GM13977 (cell line): ENCODE data around the gene HLA-F.

Source experiments
- DNase-seq: peaks from one replicate; pipeline ENCODE4 v3.0.0; 2012; ENCODE audit warnings: low spot score
- in situ Hi-C: fragments of 300-500 bp; cut with MboI; formaldehyde crosslinking; loops from one replicate; pipeline ENCODE4 v1.12.0; 2022; ENCODE audit warnings: low sequenced_read_pairs, low pct_unique_long_range_greater_than_20kb, mixed read lengths, inconsistent platforms; ENCODE audit not compliant: unreplicated experiment
- TF ChIP-seq, protein P1 (sequence below): IDR thresholded peaks from 2 replicates; pipeline ENCODE4 v1.5.1; 2012; ENCODE audit warnings: mild to moderate bottlenecking, control low read depth; ENCODE audit not compliant: insufficient read depth; ENCODE audit errors: extremely low read depth, missing control alignments

The HLA-F gene

DNA sequence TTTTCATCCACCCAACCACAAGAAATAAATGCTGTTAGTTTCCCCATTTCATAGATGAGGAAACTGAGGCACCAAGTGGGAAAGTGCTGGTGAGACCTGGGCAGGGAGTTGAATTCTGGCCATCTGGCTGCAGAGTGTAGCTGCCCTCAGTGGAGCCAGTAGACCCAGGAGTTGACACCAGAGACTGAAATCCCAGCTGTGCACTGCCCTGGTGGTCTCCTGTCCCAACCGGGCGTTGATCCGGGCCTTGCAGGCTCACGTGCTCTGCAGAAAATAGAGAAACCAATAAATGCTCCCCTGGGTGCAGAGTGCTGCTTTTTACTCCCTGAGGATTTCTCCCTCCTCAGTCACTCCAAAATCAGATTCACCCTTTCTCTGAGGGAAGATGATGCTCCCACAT, 18.4 kb downstream of the HLA-F start:
- TF ChIP-seq, protein P1, sequence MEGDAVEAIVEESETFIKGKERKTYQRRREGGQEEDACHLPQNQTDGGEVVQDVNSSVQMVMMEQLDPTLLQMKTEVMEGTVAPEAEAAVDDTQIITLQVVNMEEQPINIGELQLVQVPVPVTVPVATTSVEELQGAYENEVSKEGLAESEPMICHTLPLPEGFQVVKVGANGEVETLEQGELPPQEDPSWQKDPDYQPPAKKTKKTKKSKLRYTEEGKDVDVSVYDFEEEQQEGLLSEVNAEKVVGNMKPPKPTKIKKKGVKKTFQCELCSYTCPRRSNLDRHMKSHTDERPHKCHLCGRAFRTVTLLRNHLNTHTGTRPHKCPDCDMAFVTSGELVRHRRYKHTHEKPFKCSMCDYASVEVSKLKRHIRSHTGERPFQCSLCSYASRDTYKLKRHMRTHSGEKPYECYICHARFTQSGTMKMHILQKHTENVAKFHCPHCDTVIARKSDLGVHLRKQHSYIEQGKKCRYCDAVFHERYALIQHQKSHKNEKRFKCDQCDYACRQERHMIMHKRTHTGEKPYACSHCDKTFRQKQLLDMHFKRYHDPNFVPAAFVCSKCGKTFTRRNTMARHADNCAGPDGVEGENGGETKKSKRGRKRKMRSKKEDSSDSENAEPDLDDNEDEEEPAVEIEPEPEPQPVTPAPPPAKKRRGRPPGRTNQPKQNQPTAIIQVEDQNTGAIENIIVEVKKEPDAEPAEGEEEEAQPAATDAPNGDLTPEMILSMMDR = no peak
- in situ Hi-C loops = no loop called here
- no peak for DNase-seq

DNA sequence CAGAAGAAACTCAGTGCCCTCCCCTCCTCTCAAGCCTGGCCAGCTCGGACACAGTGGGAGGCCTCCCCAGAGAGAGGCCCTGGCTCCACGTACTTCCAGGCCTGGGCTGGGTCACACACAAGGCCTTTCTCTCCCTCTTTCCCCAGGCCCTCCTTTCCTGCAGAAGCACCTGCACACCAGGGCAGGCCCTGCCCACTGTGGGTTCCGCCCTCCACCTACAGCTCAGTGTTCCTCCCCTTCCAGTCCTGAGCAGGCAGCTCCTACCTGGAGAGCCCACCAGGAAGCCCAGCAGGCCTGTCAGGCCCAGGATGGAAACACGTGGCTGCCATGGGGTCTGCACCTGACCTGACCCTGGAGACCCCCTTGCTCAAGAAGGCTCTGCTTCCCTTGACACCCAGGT, 18.9 kb downstream of the HLA-F start:
- in situ Hi-C loops = no loop called here
- DNase-seq = no peak
- TF ChIP-seq, protein P1 = no peak

- TF ChIP-seq, protein P1 = no peak
- no peak for DNase-seq
- in situ Hi-C loops = no loop called here
Measured at GRCh38 chr6:29743025-29743424, 19.8 kb downstream of the HLA-F start.

GRCh38 chr6:29743568-29743967, 20.3 kb downstream of the HLA-F start:
- no peak for DNase-seq
- in situ Hi-C loops = no loop called here
- TF ChIP-seq, protein P1 = no peak

DNA sequence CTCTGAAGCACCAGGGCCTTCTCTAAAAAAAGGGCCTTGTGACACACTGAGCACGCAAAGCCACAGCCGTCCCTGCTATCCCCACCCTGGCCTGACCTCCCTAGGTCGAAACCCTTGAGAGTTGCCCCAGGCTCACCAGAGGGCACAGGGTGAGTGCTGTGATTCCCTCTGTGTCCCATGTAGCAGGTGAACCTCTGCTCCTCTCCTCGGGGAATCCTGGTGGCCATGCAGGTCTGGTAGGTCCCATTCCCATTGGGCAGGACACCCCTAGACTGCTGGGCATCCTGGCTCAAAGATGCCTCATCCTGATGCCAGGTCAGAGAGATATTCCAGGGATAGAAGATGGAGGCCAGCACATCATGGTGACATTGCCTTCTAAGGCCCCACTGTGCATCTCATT, 20.9 kb downstream of the HLA-F start:
- no peak for DNase-seq
- in situ Hi-C loops = no loop called here
- TF ChIP-seq, protein P1 = no peak

DNA sequence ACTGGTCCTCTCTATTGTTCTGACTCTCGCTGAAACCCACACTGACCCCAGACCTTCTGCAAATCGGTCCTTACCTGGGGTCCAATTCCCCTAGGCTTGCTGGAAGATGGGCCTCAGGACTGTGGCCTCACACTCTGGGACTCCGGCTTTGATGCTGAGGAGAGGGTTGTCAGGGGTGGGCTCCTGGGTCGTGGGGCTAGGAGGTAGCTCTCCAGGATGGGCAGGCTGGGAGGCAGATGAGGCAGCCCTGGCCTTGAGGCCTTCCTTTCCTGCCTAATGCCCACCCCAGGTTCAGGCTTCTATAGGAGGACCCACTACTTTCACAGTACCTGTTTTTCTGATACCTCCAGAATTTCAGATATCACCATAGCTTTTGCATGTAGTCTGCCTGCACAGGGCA, 21.4 kb downstream of the HLA-F start:
- no peak for DNase-seq
- in situ Hi-C loops = no loop called here
- TF ChIP-seq, protein P1 = no peak

GRCh38 chr6:29745386-29745785, 22.2 kb downstream of the HLA-F start:
- no peak for DNase-seq
- in situ Hi-C loops = no loop called here
- TF ChIP-seq, protein P1 = no peak
